Neuronal stem cell (in vitro differentiated cells): ENCODE data around the gene PBLD.

Experiments
- DNase-seq: peaks from one replicate; pipeline ENCODE4 v3.0.0-alpha.2; 2013; ENCODE audit warnings: low spot score
- H2AFZ ChIP-seq: one replicate; pipeline ENCODE4 v1.6.1; 2013; ENCODE audit warnings: mild to moderate bottlenecking, low read length, inconsistent platforms
- H2AK5ac ChIP-seq: 2 replicates; pipeline ENCODE4 v1.6.1; 2013; ENCODE audit warnings: low read depth, mild to moderate bottlenecking, inconsistent platforms, low read length, moderate library complexity, mixed read lengths
- H2BK120ac ChIP-seq: 2 replicates; pipeline ENCODE4 v1.6.1; 2013; ENCODE audit warnings: low read depth, mild to moderate bottlenecking, inconsistent platforms, low read length, moderate library complexity, mixed read lengths
- H2BK12ac ChIP-seq: one replicate; pipeline ENCODE4 v1.6.1; 2013; ENCODE audit warnings: low read length, inconsistent platforms
- H2BK15ac ChIP-seq: 2 replicates; pipeline ENCODE4 v1.6.1; 2013; ENCODE audit warnings: mild to moderate bottlenecking, low read length, inconsistent platforms, mixed read lengths
- H2BK5ac ChIP-seq: one replicate; pipeline ENCODE4 v1.6.1; 2013; ENCODE audit warnings: inconsistent platforms, mild to moderate bottlenecking, low read length, moderate library complexity
- H3K14ac ChIP-seq: one replicate; pipeline ENCODE4 v1.6.1; 2013; ENCODE audit warnings: low read length, inconsistent platforms
- H3K18ac ChIP-seq: 2 replicates; pipeline ENCODE4 v1.6.1; 2013; ENCODE audit warnings: low read length, inconsistent platforms
- H3K23ac ChIP-seq: 2 replicates; pipeline ENCODE4 v1.6.1; 2013; ENCODE audit warnings: low read depth, mild to moderate bottlenecking, mixed read lengths, low read length, inconsistent platforms; ENCODE audit not compliant: poor library complexity
- H3K27ac ChIP-seq: replicated peaks from 3 replicates; pipeline ENCODE4 v1.5.1; 2013; ENCODE audit warnings: low read length, inconsistent platforms
- H3K27me3 ChIP-seq, 3 experiments: 2 replicates each; pipeline ENCODE4 v1.6.1; 2013; ENCODE audit warnings: low read length in 3 of 3, mild to moderate bottlenecking in 2 of 3, inconsistent platforms in 1 of 3, low read depth in 1 of 3, mixed read lengths in 1 of 3, moderate library complexity in 1 of 3; ENCODE audit not compliant: control insufficient read depth in 3 of 3, insufficient read depth in 3 of 3
- H3K36me3 ChIP-seq, 2 donors: replicated peaks in 1 of 2; 2 replicates each; pipeline ENCODE4 v1.6.1; 2013; ENCODE audit warnings: low read length in 2 of 2; ENCODE audit not compliant: control insufficient read depth in 2 of 2, insufficient read depth in 2 of 2
- H3K4ac ChIP-seq: 2 replicates; pipeline ENCODE4 v1.6.1; 2013; ENCODE audit warnings: inconsistent platforms, mild to moderate bottlenecking, low read length, moderate library complexity
- H3K4me1 ChIP-seq, 2 donors: 1 replicate in 1 of 2; 2 replicates in 1 of 2; pipeline ENCODE4 v1.6.1; 2013; ENCODE audit warnings: low read length in 2 of 2, low read depth in 1 of 2; ENCODE audit not compliant: control insufficient read depth in 2 of 2, insufficient read depth in 1 of 2
- H3K4me2 ChIP-seq: one replicate; pipeline ENCODE4 v1.6.1; 2013; ENCODE audit warnings: mild to moderate bottlenecking, low read length, inconsistent platforms; ENCODE audit not compliant: insufficient read depth, poor library complexity, severe bottlenecking
- H3K4me3 ChIP-seq, 2 donors: 2 replicates each; pipeline ENCODE4 v1.5.1; 2013; ENCODE audit warnings: low read length in 2 of 2, mild to moderate bottlenecking in 2 of 2, inconsistent platforms in 1 of 2, moderate library complexity in 1 of 2
- H3K79me1 ChIP-seq: one replicate; pipeline ENCODE4 v1.6.1; 2013; ENCODE audit warnings: low read depth, mild to moderate bottlenecking, inconsistent platforms, low read length, moderate library complexity
- H3K9ac ChIP-seq: one replicate; pipeline ENCODE4 v1.6.1; 2013; ENCODE audit warnings: mild to moderate bottlenecking, low read depth, low read length, inconsistent platforms; ENCODE audit not compliant: poor library complexity
- H3K9me3 ChIP-seq, 2 donors: replicated peaks in 1 of 2; 2 replicates each; pipeline versions ENCODE3 to v1.6.1; 2013; ENCODE audit warnings: low read length in 2 of 2, mild to moderate bottlenecking in 2 of 2, inconsistent platforms in 1 of 2, low read depth in 1 of 2, mixed read lengths in 1 of 2, moderate library complexity in 1 of 2; ENCODE audit not compliant: control insufficient read depth in 2 of 2, insufficient read depth in 1 of 2
- H4K8ac ChIP-seq: one replicate; pipeline ENCODE4 v1.6.1; 2013; ENCODE audit warnings: low read depth, mild to moderate bottlenecking, inconsistent platforms, low read length, moderate library complexity
- H4K91ac ChIP-seq: one replicate; pipeline ENCODE4 v1.6.1; 2013; ENCODE audit warnings: low read length, low read depth, mild to moderate bottlenecking, inconsistent platforms; ENCODE audit not compliant: poor library complexity
- WGBS, 2 donors: extraction: QIAGEN DNeasy Blood & Tissue Kit; methylation state at CpG; one replicate each; pipeline ENCODE4 v1.1.7; 2013; ENCODE audit warnings: missing lambda C conversion rate in 2 of 2, mixed read lengths in 1 of 2; ENCODE audit not compliant: insufficient read length in 2 of 2, insufficient replicate concordance in 1 of 2; ENCODE audit errors: extremely low coverage in 2 of 2; 5-methylcytosine and 5-hydroxymethylcytosine counted together

The PBLD gene

GRCh38 chr10:68235581-68235980 lies 97.1 kb downstream of the PBLD start:
- H3K27ac ChIP-seq = no peak overlapping the region
- H3K79me1 ChIP-seq = no peaks in the 10 kb centered on the region
- H2BK120ac ChIP-seq = no peak overlapping the region
- no peak overlapping the region for H2BK5ac ChIP-seq
- no peak overlapping the region for H2AFZ ChIP-seq
- H3K14ac ChIP-seq = no peak overlapping the region
- no peak overlapping the region for H3K9ac ChIP-seq
- no peak overlapping the region for H2BK12ac ChIP-seq
- H3K27me3 ChIP-seq = peaks cover 0 to 11% (median 4%) of the 10 kb centered on the region in 3 experiments
- H3K4me3 ChIP-seq = no peak overlapping the region
- no peak overlapping the region for H4K91ac ChIP-seq
- no peak overlapping the region for H3K4ac ChIP-seq
- H4K8ac ChIP-seq = no peak overlapping the region
- peaks cover 3 to 5% of the 10 kb centered on the region in 2 donors for H3K4me1 ChIP-seq
- no peak overlapping the region for H3K23ac ChIP-seq
- H2AK5ac ChIP-seq = no peak overlapping the region
- H3K9me3 ChIP-seq = no peaks in the 10 kb centered on the region
- H3K36me3 ChIP-seq = no peaks in the 10 kb centered on the region
- H3K18ac ChIP-seq = no peak overlapping the region
- H3K4me2 ChIP-seq = no peak overlapping the region
- no peak for DNase-seq
- H2BK15ac ChIP-seq = no peak overlapping the region

GRCh38 chr10:68235111-68235510 lies 97.6 kb downstream of the PBLD start:
- H3K27ac ChIP-seq = no peak overlapping the region

GRCh38 chr10:68233046-68233445 lies 99.7 kb downstream of the PBLD start:
- no CpG with 5 or more reads among the region's 3 CpGs for WGBS, 2 donors
- Histone ChIP-seq H2AFZ (no peak overlapping the region), H2BK12ac (no peak overlapping the region), H2AK5ac (no peak overlapping the region), H3K36me3 (no peaks in the 10 kb centered on the region), H3K18ac (no peak overlapping the region), H4K8ac (no peak overlapping the region), H3K4ac (no peak overlapping the region), H3K4me3 (no peak overlapping the region), H3K23ac (no peak overlapping the region), H3K9me3 (no peaks in the 10 kb centered on the region), H2BK120ac (no peak overlapping the region), H3K14ac (no peak overlapping the region), H2BK5ac (no peak overlapping the region), H2BK15ac (no peak overlapping the region), H3K4me2 (no peak overlapping the region), H3K9ac (no peak overlapping the region), H3K27me3 (peaks cover 0 to 26% (median 5%) of the 10 kb centered on the region in 3 experiments), H4K91ac (no peak overlapping the region), H3K79me1 (no peaks in the 10 kb centered on the region), H3K27ac (no peak overlapping the region), H3K4me1 (peaks cover 3 to 4% of the 10 kb centered on the region in 2 donors)
- no peak for DNase-seq

More at GRCh38 chr10:68235111-68235510, 97.6 kb downstream of the PBLD start:
- no peaks in the 10 kb centered on the region for H3K36me3 ChIP-seq
- no peak for DNase-seq
- no peak overlapping the region for H2BK120ac ChIP-seq
- H2BK12ac ChIP-seq = no peak overlapping the region
- no peak overlapping the region for H3K23ac ChIP-seq
- no peak overlapping the region for H3K18ac ChIP-seq
- no peak overlapping the region for H4K8ac ChIP-seq
- no peak overlapping the region for H3K4ac ChIP-seq
- peaks cover 0 to 14% (median 4%) of the 10 kb centered on the region in 3 experiments for H3K27me3 ChIP-seq
- H3K9me3 ChIP-seq = no peaks in the 10 kb centered on the region
- H3K79me1 ChIP-seq = no peaks in the 10 kb centered on the region
- H2AK5ac ChIP-seq = no peak overlapping the region
- no peak overlapping the region for H4K91ac ChIP-seq
- no peak overlapping the region for H2BK15ac ChIP-seq
- peaks cover 3 to 6% of the 10 kb centered on the region in 2 donors for H3K4me1 ChIP-seq
- no peak overlapping the region for H3K9ac ChIP-seq
- no peak overlapping the region for H3K4me2 ChIP-seq
- H3K14ac ChIP-seq = no peak overlapping the region
- no peak overlapping the region for H2AFZ ChIP-seq
- no peak overlapping the region for H2BK5ac ChIP-seq
- no peak overlapping the region for H3K4me3 ChIP-seq
- no CpG with 5 or more reads among the region's 2 CpGs for WGBS, 2 donors
